B cell (primary cell): ENCODE data around the gene RTN4. TPM values are rescaled to one million over a fixed set of nuclear protein-coding genes. Genes with fewer than 3 reads are reported as not detected.
A peak's percentile ranks its signal among the peaks of the same experiment; 100 is the strongest.

Experiments used
- ATAC-seq: fragments of 200-7000 bp; cut with Tn5 transposase; one replicate; pipeline ENCODE4 v1.10.0; 2021; ENCODE audit warnings: low read depth, mild to moderate bottlenecking, moderate number of reproducible peaks, moderate library complexity
- CTCF ChIA-PET: fragments of 350-600 bp; sonication (Branson Sonifier 250); formaldehyde crosslinking; loops from one replicate; lab custom pipeline; 2021; ENCODE audit warnings: antibody characterized with exemption, inconsistent platforms; lab: Charles Lee
- POLR2A ChIA-PET: fragments of 350-600 bp; sonication (Branson Sonifier 250); formaldehyde crosslinking; loops from one replicate; lab custom pipeline; 2021; ENCODE audit warnings: antibody characterized with exemption; lab: Charles Lee
- DNase-seq: peaks from one replicate; pipeline ENCODE4 v3.0.0; 2013
- H2AFZ ChIP-seq: 2 replicates; pipeline ENCODE4 v1.6.1; 2012; ENCODE audit warnings: mild to moderate bottlenecking, low read depth, low read length; ENCODE audit not compliant: insufficient read depth, poor library complexity, severe bottlenecking
- H3K27ac ChIP-seq, 2 donors: 1 replicate in 1 of 2; 2 replicates in 1 of 2; pipeline ENCODE4 v1.5.1; 2012 to 2013; ENCODE audit warnings: low read length in 2 of 2, mild to moderate bottlenecking in 2 of 2, moderate library complexity in 1 of 2
- H3K27me3 ChIP-seq, 4 experiments: fragments of 200-600 bp in 1 of 4; sonication (generic) in 1 of 4; replicated peaks in 1 of 4; 1 replicate in 2 of 4; 2 replicates in 2 of 4; pipeline versions ENCODE4 v1.6.1 to v1.7.0; 2013 to 2016; ENCODE audit warnings: low read length in 3 of 4, mild to moderate bottlenecking in 2 of 4, mixed read lengths in 1 of 4, moderate library complexity in 1 of 4; ENCODE audit not compliant: insufficient read depth in 4 of 4, control insufficient read depth in 3 of 4; ENCODE audit errors: control extremely low read depth in 1 of 4
- H3K36me3 ChIP-seq, 2 experiments: replicated peaks in 1 of 2; 1 replicate in 1 of 2; 2 replicates in 1 of 2; pipeline versions ENCODE4 v1.6.1 to v1.7.1; 2013; ENCODE audit warnings: low read length in 1 of 2; ENCODE audit not compliant: insufficient read depth in 2 of 2, control insufficient read depth in 1 of 2; ENCODE audit errors: control extremely low read depth in 1 of 2, extremely low read depth in 1 of 2
- H3K4me1 ChIP-seq, 2 donors: fragments of 200-600 bp in 1 of 2; sonication (generic) in 1 of 2; 1 replicate in 1 of 2; 2 replicates in 1 of 2; pipeline versions ENCODE4 v1.5.1 to v1.6.1; 2013 to 2017; ENCODE audit warnings: low read length in 2 of 2; ENCODE audit not compliant: control insufficient read depth in 2 of 2, insufficient read depth in 2 of 2
- H3K4me2 ChIP-seq: replicated peaks from 2 replicates; pipeline ENCODE3; 2012; ENCODE audit warnings: mild to moderate bottlenecking, low read depth, low read length; ENCODE audit not compliant: poor library complexity, severe bottlenecking
- H3K4me3 ChIP-seq, 5 experiments: fragments of 200-600 bp in 1 of 5; sonication (generic) in 1 of 5; 1 replicate in 3 of 5; 2 replicates in 2 of 5; pipeline versions ENCODE4 v1.5.1 to v1.7.0; 2011 to 2016; ENCODE audit warnings: low read length in 4 of 5, mild to moderate bottlenecking in 4 of 5, low read depth in 2 of 5, control low read depth in 1 of 5, moderate library complexity in 1 of 5; ENCODE audit not compliant: insufficient read depth in 1 of 5; ENCODE audit errors: control extremely low read depth in 1 of 5, extremely low read depth in 1 of 5
- H3K79me2 ChIP-seq: fragments of 200-600 bp; sonication (generic); one replicate; pipeline ENCODE4 v1.6.0; 2016; ENCODE audit warnings: low read length; ENCODE audit not compliant: control insufficient read depth, insufficient read depth
- H3K9ac ChIP-seq: fragments of 200-600 bp; sonication (generic); 2 replicates; pipeline ENCODE4 v1.6.1; 2017; ENCODE audit warnings: mild to moderate bottlenecking, low read length, moderate library complexity
- H3K9me3 ChIP-seq, 3 donors: one replicate each; pipeline versions ENCODE4 v1.6.1 to v1.7.1; 2013; ENCODE audit warnings: low read length in 2 of 3; ENCODE audit not compliant: control insufficient read depth in 2 of 3, insufficient read depth in 1 of 3; ENCODE audit errors: control extremely low read depth in 1 of 3
- H4K20me1 ChIP-seq: 2 replicates; pipeline ENCODE4 v1.6.0; 2012; ENCODE audit warnings: mild to moderate bottlenecking, low read length; ENCODE audit not compliant: insufficient read depth, control insufficient read depth, poor library complexity, severe bottlenecking
- H3K27ac Mint-ChIP-seq: one replicate; pipeline ENCODE4 v1.8.0; 2021; ENCODE audit warnings: mixed read lengths
- H3K27me3 Mint-ChIP-seq: one replicate; pipeline ENCODE4 v1.8.0; 2021; ENCODE audit warnings: mixed read lengths
- H3K4me1 Mint-ChIP-seq: one replicate; pipeline ENCODE4 v1.8.0; 2021; ENCODE audit warnings: mixed read lengths
- H3K4me3 Mint-ChIP-seq: one replicate; pipeline ENCODE4 v1.8.0; 2021; ENCODE audit warnings: mixed read lengths
- H3K9me3 Mint-ChIP-seq: one replicate; pipeline ENCODE4 v1.8.0; 2022; ENCODE audit warnings: mixed read lengths; ENCODE audit not compliant: insufficient read depth
- EZH2 ChIP-seq: IDR thresholded peaks from 2 replicates; pipeline ENCODE4 v1.6.1; 2012; ENCODE audit warnings: borderline replicate concordance, low read depth, mild to moderate bottlenecking, moderate library complexity, low read length; ENCODE audit not compliant: insufficient read depth, poor library complexity, severe bottlenecking
- WGBS: methylation state at CpG from one replicate; pipeline ENCODE4 v1.1.5; 2013; ENCODE audit warnings: missing lambda C conversion rate; ENCODE audit not compliant: insufficient coverage; 5-methylcytosine and 5-hydroxymethylcytosine counted together
- intact Hi-C: fragments of 100-400 bp; cut with micrococcal nuclease; formaldehyde crosslinking; loops from one replicate; pipeline ENCODE4 v1.10.0; 2022
- polyA plus RNA-seq: library from polyadenylated mRNA; depleted of rRNA; stranded (reverse); fragments of >200 nt; gene quantifications from 2 replicates; pipeline ENCODE4 v1.2.3, GENCODE V29; 2012
- total RNA-seq, 2 donors: library from RNA; stranded (reverse); fragments of 120-200 nt in 1 of 2; gene quantifications; 1 replicate in 1 of 2; 2 replicates in 1 of 2; pipeline versions ENCODE4 v1.2.3 to v1.2.4, GENCODE V29; 2013 to 2022
- TF ChIP-seq, protein P1 (sequence below): fragments of 200-600 bp; IDR thresholded peaks from one replicate; pipeline ENCODE4 v1.8.0; 2022; ENCODE audit warnings: antibody characterized with exemption, mild to moderate bottlenecking

The RTN4 gene
- total and polyA plus RNA-seq, 2 donors (not counting 1 experiment from before 2014, with no cell fraction given) = 30.8 to 65.9 TPM

DNA sequence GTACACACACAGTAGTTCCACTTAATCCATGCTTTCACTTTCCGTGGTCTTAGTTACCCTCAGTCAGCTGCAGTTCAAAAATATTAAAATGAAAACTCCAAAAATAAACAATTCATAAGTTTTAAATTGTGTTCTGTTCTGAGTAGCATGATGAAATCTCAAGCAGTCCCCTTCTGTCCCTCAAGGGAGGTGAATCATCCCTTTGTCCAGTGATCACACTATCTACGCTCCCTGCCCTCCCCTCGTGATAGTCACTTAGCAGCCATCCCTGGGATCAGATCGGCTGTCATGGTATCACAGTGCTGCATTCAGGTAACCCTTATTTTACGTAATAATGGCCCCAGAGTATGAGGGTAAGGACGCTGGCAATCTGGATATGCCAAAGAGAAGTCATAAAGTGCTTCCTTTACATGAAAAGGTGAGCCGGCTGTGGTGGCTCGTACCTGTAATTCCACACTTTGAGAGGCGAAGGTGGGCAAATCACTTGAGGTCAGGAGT is 5.8 kb upstream of the RTN4 start:
- H3K4me3 Mint-ChIP-seq = peak overlapping the region; percentile 15
- H3K4me2 ChIP-seq = peak overlapping the region; percentile 35
- no peak overlapping the region for H3K27ac Mint-ChIP-seq
- H4K20me1 ChIP-seq = no peaks in the 10 kb centered on the region
- ChIA-PET CTCF (interaction anchor here (0.9 kb wide), 1 partner anchor 32 kb away, joined by 3 read pairs; no protein-coding TSS in a partner anchor), POLR2A (no interaction called here)
- peaks cover 5% of the 10 kb centered on the region for H3K79me2 ChIP-seq
- H3K4me1 ChIP-seq = peaks cover 34 to 40% of the 10 kb centered on the region in 2 donors
- H3K36me3 ChIP-seq = no peaks in the 10 kb centered on the region
- H3K4me3 ChIP-seq = no peak overlapping the region
- H3K27ac ChIP-seq = peak overlapping the region in 1 of 2 donors; percentile 18
- no peaks in the 10 kb centered on the region for H3K9me3 ChIP-seq
- TF ChIP-seq, protein P1, sequence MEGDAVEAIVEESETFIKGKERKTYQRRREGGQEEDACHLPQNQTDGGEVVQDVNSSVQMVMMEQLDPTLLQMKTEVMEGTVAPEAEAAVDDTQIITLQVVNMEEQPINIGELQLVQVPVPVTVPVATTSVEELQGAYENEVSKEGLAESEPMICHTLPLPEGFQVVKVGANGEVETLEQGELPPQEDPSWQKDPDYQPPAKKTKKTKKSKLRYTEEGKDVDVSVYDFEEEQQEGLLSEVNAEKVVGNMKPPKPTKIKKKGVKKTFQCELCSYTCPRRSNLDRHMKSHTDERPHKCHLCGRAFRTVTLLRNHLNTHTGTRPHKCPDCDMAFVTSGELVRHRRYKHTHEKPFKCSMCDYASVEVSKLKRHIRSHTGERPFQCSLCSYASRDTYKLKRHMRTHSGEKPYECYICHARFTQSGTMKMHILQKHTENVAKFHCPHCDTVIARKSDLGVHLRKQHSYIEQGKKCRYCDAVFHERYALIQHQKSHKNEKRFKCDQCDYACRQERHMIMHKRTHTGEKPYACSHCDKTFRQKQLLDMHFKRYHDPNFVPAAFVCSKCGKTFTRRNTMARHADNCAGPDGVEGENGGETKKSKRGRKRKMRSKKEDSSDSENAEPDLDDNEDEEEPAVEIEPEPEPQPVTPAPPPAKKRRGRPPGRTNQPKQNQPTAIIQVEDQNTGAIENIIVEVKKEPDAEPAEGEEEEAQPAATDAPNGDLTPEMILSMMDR = no peak
- TF ChIP-seq EZH2 = no peak
- no peaks in the 10 kb centered on the region for H3K27me3 Mint-ChIP-seq
- peak overlapping the region; percentile 26 for H3K9ac ChIP-seq
- H3K27me3 ChIP-seq = no peaks in the 10 kb centered on the region
- 94% methylated on average over 7 of the region's 9 CpGs for WGBS
- intact Hi-C loops = no loop called here
- ATAC-seq = no peak
- no peak for DNase-seq
- no peak overlapping the region for H2AFZ ChIP-seq
- H3K9me3 Mint-ChIP-seq = no peaks in the 10 kb centered on the region
- peaks cover 40% of the 10 kb centered on the region for H3K4me1 Mint-ChIP-seq

DNA sequence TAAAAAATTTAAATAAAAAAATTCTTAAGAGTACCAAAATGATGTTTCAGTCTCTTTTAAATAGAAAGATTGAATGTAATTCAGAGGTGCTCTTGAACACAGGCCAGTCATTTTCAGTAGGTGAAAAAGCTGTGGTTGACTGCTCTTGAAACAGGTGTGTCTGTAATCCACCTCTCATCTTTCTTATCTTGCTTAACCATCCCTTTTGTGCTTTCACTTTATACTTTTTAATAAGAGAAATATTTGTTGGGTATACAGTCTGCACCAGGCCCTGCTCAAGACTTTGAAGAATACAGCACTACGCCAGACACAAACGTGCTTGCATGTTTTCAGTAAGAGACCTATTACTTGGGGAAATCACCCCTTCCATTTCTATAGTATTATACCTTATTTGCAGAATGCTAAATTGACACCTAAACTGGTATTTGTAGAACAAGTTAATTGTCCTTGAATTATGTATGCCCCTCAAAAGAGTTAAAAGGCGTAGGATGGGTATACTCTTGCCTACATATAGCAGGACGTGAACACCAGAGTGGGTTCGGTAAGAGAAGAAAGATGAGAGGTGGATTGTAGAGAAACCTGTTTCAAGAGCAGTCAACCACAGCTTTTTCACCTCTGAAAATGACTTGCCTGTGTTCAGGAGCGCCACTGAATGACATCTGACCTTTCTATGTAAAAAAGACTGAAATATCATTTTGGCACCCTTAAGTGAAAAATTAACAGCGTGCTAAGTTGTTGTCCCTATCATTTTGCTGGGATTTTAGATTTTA is 4.0 kb upstream of the RTN4 start:
- H3K27me3 Mint-ChIP-seq = no peaks in the 10 kb centered on the region
- ChIA-PET CTCF (no interaction called here), POLR2A (interaction anchor here (0.5 kb wide), 1 partner anchor 43 kb away, joined by 3 read pairs; no protein-coding TSS in a partner anchor)
- 80% methylated on average over 1 of the region's 7 CpGs for WGBS
- TF ChIP-seq, protein P1 = no peak
- no peak for TF ChIP-seq EZH2
- H3K9ac ChIP-seq = no peak overlapping the region
- peak overlapping the region; percentile 67 for H3K27ac Mint-ChIP-seq
- H4K20me1 ChIP-seq = no peaks in the 10 kb centered on the region
- no peak for DNase-seq
- peak overlapping the region; percentile 38 for H3K4me2 ChIP-seq
- H3K36me3 ChIP-seq = no peaks in the 10 kb centered on the region
- ATAC-seq = no peak
- peaks cover 49% of the 10 kb centered on the region for H3K4me1 Mint-ChIP-seq
- H2AFZ ChIP-seq = peak overlapping the region; percentile 26
- peaks cover 35 to 43% of the 10 kb centered on the region in 2 donors for H3K4me1 ChIP-seq
- peak overlapping the region; percentile 23 to 65 for H3K27ac ChIP-seq
- no peaks in the 10 kb centered on the region for H3K9me3 ChIP-seq
- H3K27me3 ChIP-seq = no peaks in the 10 kb centered on the region
- intact Hi-C loops = loop anchor here (5.0 kb wide), 6 partner anchors 98 to 952 kb away; partner anchors contain the start of gene CCDC88A
- no peak overlapping the region for H3K4me3 ChIP-seq
- H3K9me3 Mint-ChIP-seq = no peaks in the 10 kb centered on the region
- H3K4me3 Mint-ChIP-seq = peak overlapping the region; percentile 62
- H3K79me2 ChIP-seq = peaks cover 12% of the 10 kb centered on the region
